ENCODE measurements around the gene STRIT1. TPM values are rescaled to one million over a fixed set of nuclear protein-coding genes. Genes with fewer than 3 reads are reported as not detected.
A peak's percentile ranks its signal among the peaks of the same experiment; 100 is the strongest.

Gene STRIT1
- not detected in 2 replicates for total RNA-seq

- Mint-ChIP-seq H3K27ac (no peak within 1 kb of the TSS), H3K27me3 (peaks cover 1% of the 10 kb centered on the region), H3K4me1 (no peaks in the 10 kb centered on the region), H3K9me3 (no peaks in the 10 kb centered on the region), H3K36me3 (ENCODE audit: low read depth) (no peaks in the 10 kb centered on the region), H3K4me3 (no peak within 1 kb of the TSS)
- DNase-seq: no peak
- intact Hi-C loops (cut with micrococcal nuclease): no loop called here
Observed at GRCh38 chr3:155293516-155293915, at the start of gene STRIT1. TSS of gene STRIT1 (minus strand) at chr3:155293683.

- DNase-seq: peak; percentile 35
- no peak overlapping the region for H3K4me3 Mint-ChIP-seq
- no peaks in the 10 kb centered on the region for H3K36me3 Mint-ChIP-seq (ENCODE audit: low read depth)
- H3K4me1 Mint-ChIP-seq: no peaks in the 10 kb centered on the region
- H3K27me3 Mint-ChIP-seq: peaks cover 4% of the 10 kb centered on the region
- no peaks in the 10 kb centered on the region for H3K9me3 Mint-ChIP-seq
- H3K27ac Mint-ChIP-seq: no peak overlapping the region
- intact Hi-C loops (cut with micrococcal nuclease): no loop called here
Observed at GRCh38 chr3:155342344-155342743, 48.9 kb upstream of the STRIT1 start.

- peaks cover 4% of the 10 kb centered on the region for H3K27me3 Mint-ChIP-seq
- no peak overlapping the region for H3K27ac Mint-ChIP-seq
- intact Hi-C loops (cut with micrococcal nuclease): no loop called here
- no peaks in the 10 kb centered on the region for H3K36me3 Mint-ChIP-seq (ENCODE audit: low read depth)
- H3K9me3 Mint-ChIP-seq: no peaks in the 10 kb centered on the region
- no peak for DNase-seq
- no peak overlapping the region for H3K4me3 Mint-ChIP-seq
- H3K4me1 Mint-ChIP-seq: peaks cover 9% of the 10 kb centered on the region
Observed at GRCh38 chr3:155339052-155339451, 45.6 kb upstream of the STRIT1 start.

DNA sequence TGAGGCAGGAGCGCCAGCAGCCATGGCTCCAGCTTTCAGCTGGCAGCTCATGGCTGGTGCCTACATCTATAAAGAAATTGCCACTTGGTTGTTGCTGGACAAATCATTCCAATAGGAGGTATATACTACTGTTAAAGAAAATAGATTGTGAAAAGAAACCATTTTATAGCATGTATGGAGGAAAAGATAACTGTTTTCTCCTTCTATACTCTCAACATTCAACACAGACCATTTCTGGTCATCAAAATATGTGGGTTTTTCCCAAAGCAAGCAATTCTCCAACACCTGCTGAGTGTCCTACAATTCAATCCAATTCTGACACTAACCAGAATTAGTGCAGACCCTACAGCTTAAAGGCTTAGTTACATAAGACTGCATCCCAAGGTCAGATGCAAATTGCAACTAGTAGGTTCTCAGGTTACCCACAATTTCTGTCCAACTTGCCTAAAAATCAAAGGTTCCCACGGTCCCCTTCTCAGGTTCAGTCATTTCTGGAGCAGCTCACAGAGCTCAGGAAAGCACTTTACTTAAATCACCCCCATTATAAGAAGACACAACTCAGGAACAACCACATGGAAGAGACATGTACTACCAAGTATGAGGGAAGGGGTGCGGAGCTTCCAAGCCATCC lies 42.4 kb upstream of the STRIT1 start:
- Mint-ChIP-seq H3K9me3 (no peaks in the 10 kb centered on the region), H3K4me3 (no peak overlapping the region), H3K4me1 (peaks cover 9% of the 10 kb centered on the region), H3K27me3 (no peaks in the 10 kb centered on the region), H3K36me3 (ENCODE audit: low read depth) (no peaks in the 10 kb centered on the region), H3K27ac (no peak overlapping the region)
- DNase-seq: peak; percentile 23
- intact Hi-C loops (cut with micrococcal nuclease): no loop called here

- no peaks in the 10 kb centered on the region for H3K9me3 Mint-ChIP-seq
- peak; percentile 67 for DNase-seq
- H3K27ac Mint-ChIP-seq: no peak overlapping the region
- intact Hi-C loops (cut with micrococcal nuclease): no loop called here
- no peaks in the 10 kb centered on the region for H3K27me3 Mint-ChIP-seq
- peaks cover 9% of the 10 kb centered on the region for H3K4me1 Mint-ChIP-seq
- H3K36me3 Mint-ChIP-seq (ENCODE audit: low read depth): no peaks in the 10 kb centered on the region
- no peak overlapping the region for H3K4me3 Mint-ChIP-seq
Observed at GRCh38 chr3:155334914-155335723, 41.6 kb upstream of the STRIT1 start.

- no peaks in the 10 kb centered on the region for H3K9me3 Mint-ChIP-seq
- no peaks in the 10 kb centered on the region for H3K36me3 Mint-ChIP-seq (ENCODE audit: low read depth)
- no peak overlapping the region for H3K27ac Mint-ChIP-seq
- no peak overlapping the region for H3K4me3 Mint-ChIP-seq
- peaks cover under 1% of the 10 kb centered on the region for H3K27me3 Mint-ChIP-seq
- DNase-seq: no peak
- intact Hi-C loops (cut with micrococcal nuclease): no loop called here
- H3K4me1 Mint-ChIP-seq: peaks cover 9% of the 10 kb centered on the region
Observed at GRCh38 chr3:155334215-155334913, 40.9 kb upstream of the STRIT1 start.

DNA sequence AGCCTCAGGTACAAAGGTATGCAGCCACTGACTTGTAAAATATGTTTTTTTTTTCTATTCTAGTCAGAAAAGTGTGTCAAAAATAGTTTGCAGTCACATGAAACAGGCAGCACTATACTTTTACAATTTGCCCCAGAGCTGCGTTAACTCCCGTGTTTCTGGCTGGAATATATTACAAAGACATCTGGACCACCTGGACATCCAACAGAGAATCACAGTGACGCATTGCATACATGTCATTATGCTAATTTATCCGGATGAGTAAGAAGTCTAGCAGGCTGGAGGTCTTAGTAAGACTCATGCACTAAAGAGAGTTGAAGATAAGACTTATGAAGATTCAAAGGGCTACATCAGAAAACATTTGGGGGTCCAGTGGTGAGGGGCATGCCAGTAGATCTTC lies 39.2 kb upstream of the STRIT1 start:
- Mint-ChIP-seq H3K4me1 (peaks cover 9% of the 10 kb centered on the region), H3K27ac (no peak overlapping the region)
- intact Hi-C loops (cut with micrococcal nuclease): no loop called here

GRCh38 chr3:155331078-155331477 lies 37.6 kb upstream of the STRIT1 start:
- H3K27ac Mint-ChIP-seq: no peak overlapping the region
- H3K27me3 Mint-ChIP-seq: peaks cover 4% of the 10 kb centered on the region
- intact Hi-C loops (cut with micrococcal nuclease): no loop called here
- no peak overlapping the region for H3K4me3 Mint-ChIP-seq
- DNase-seq: no peak
- no peaks in the 10 kb centered on the region for H3K36me3 Mint-ChIP-seq (ENCODE audit: low read depth)
- peaks cover 9% of the 10 kb centered on the region for H3K4me1 Mint-ChIP-seq
- no peaks in the 10 kb centered on the region for H3K9me3 Mint-ChIP-seq

More for the DNA sequence above, 39.2 kb upstream of the STRIT1 start:
- peak; percentile 11 for DNase-seq
- H3K4me3 Mint-ChIP-seq: no peak overlapping the region
- no peaks in the 10 kb centered on the region for H3K9me3 Mint-ChIP-seq
- no peaks in the 10 kb centered on the region for H3K36me3 Mint-ChIP-seq (ENCODE audit: low read depth)
- H3K27me3 Mint-ChIP-seq: peaks cover 4% of the 10 kb centered on the region

- Mint-ChIP-seq H3K4me3 (no peak overlapping the region), H3K36me3 (ENCODE audit: low read depth) (no peaks in the 10 kb centered on the region), H3K4me1 (peaks cover 8% of the 10 kb centered on the region), H3K27ac (no peak overlapping the region), H3K9me3 (no peaks in the 10 kb centered on the region), H3K27me3 (peaks cover 4% of the 10 kb centered on the region)
- DNase-seq: peak; percentile 12
- intact Hi-C loops (cut with micrococcal nuclease): no loop called here
Observed at GRCh38 chr3:155330370-155330769, 36.9 kb upstream of the STRIT1 start.

- Mint-ChIP-seq H3K4me3 (no peak overlapping the region), H3K27me3 (peaks cover 4% of the 10 kb centered on the region), H3K9me3 (no peaks in the 10 kb centered on the region), H3K36me3 (ENCODE audit: low read depth) (no peaks in the 10 kb centered on the region), H3K4me1 (peaks cover 1% of the 10 kb centered on the region), H3K27ac (no peak overlapping the region)
- DNase-seq: no peak
- intact Hi-C loops (cut with micrococcal nuclease): no loop called here
Observed at GRCh38 chr3:155329513-155330048, 36.1 kb upstream of the STRIT1 start.

- no peaks in the 10 kb centered on the region for H3K4me1 Mint-ChIP-seq
- H3K4me3 Mint-ChIP-seq: no peak overlapping the region
- no peaks in the 10 kb centered on the region for H3K9me3 Mint-ChIP-seq
- no peak overlapping the region for H3K27ac Mint-ChIP-seq
- peaks cover 4% of the 10 kb centered on the region for H3K27me3 Mint-ChIP-seq
- intact Hi-C loops (cut with micrococcal nuclease): no loop called here
- no peaks in the 10 kb centered on the region for H3K36me3 Mint-ChIP-seq (ENCODE audit: low read depth)
- peak; percentile 8 for DNase-seq
Observed at GRCh38 chr3:155327871-155328270, 34.4 kb upstream of the STRIT1 start.

DNA sequence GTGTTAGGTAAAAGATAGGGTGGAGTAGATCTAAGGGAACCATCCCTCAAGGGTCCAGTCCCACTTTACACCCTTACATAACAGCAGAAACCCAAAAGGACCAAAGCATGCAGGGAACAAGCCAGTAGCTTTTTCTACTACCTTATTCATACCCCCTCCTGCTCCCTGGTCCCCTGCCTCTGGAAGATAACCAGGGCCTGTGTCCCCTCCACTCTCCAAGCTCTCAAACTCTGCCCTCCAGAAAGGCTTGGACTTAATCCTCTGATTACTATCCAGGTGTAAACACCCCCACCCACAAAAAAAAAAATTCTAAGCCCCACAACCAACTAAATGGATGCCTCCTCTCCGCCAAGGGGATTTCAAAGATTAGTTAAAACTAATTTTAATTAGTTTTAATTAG lies 33.9 kb upstream of the STRIT1 start:
- no peak overlapping the region for H3K27ac Mint-ChIP-seq
- H3K4me1 Mint-ChIP-seq: no peaks in the 10 kb centered on the region
- H3K9me3 Mint-ChIP-seq: no peaks in the 10 kb centered on the region
- DNase-seq: no peak
- intact Hi-C loops (cut with micrococcal nuclease): no loop called here
- H3K36me3 Mint-ChIP-seq (ENCODE audit: low read depth): no peaks in the 10 kb centered on the region
- no peak overlapping the region for H3K4me3 Mint-ChIP-seq
- peaks cover 4% of the 10 kb centered on the region for H3K27me3 Mint-ChIP-seq

DNA sequence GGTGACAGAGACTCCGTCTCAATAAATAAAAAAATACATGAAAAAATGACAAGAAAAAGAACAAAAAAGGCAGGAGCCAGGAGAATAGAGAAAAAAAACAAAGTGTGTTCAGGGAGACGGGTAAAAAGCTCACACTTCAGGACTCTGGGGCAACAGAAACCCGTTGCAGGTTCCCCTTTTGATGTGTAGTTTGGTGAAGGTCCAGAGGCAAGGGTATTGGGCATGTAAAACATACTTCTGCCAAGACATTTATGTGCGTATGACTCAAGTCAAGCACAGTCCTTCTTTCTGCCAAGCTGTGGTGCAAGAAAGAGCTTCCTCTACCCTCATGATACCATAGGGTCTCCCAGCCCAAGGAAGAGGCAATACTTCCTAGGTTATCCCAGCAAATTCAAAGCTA lies 33.4 kb upstream of the STRIT1 start:
- Mint-ChIP-seq H3K36me3 (ENCODE audit: low read depth) (no peaks in the 10 kb centered on the region), H3K4me1 (no peaks in the 10 kb centered on the region), H3K9me3 (no peaks in the 10 kb centered on the region), H3K27ac (no peak overlapping the region), H3K27me3 (peaks cover 4% of the 10 kb centered on the region), H3K4me3 (no peak overlapping the region)
- DNase-seq: peak; percentile 16
- intact Hi-C loops (cut with micrococcal nuclease): no loop called here

DNA sequence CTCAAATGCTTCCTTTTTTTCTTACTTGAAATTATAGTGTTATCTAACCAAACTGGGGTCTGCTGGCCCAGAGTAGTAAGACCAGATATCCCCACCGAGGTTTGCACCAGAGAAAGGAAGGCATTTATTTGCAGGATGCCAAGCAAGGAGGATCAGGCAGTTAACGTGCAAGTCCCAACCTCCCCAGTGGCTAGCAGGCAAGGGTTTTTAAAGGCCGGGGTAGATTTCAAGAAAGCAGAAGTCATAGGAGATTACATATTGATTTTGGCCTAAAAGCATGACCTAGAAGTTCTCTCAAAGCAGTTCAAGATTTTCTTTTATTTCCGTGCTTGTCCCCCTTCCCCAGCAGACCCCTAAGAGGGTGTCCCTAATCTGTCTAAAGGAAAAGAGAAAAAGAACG lies 32.8 kb upstream of the STRIT1 start:
- peak; percentile 34 for DNase-seq
- intact Hi-C loops (cut with micrococcal nuclease): no loop called here
- no peaks in the 10 kb centered on the region for H3K9me3 Mint-ChIP-seq
- H3K27ac Mint-ChIP-seq: no peak overlapping the region
- no peaks in the 10 kb centered on the region for H3K36me3 Mint-ChIP-seq (ENCODE audit: low read depth)
- no peaks in the 10 kb centered on the region for H3K4me1 Mint-ChIP-seq
- H3K4me3 Mint-ChIP-seq: no peak overlapping the region
- H3K27me3 Mint-ChIP-seq: peaks cover 4% of the 10 kb centered on the region
